Stimulated activated CD8-positive, alpha-beta memory T cell treated with anti-CD3 and anti-CD28 coated beads, Interleukin-7, amount 100 ng/mL, for 4 hours (primary cell): ENCODE results near the gene UBTFL1.
"Not testable (repeated sequence)": the region's sequence is repeated elsewhere in the genome, so short reads cannot be mapped to it uniquely, and the experiment has no call there.

Experiments
- DNase-seq, 2 donors: peaks; one replicate each; pipeline ENCODE4 v3.0.0-alpha.2; 2020; ENCODE audit warnings: low read depth in 2 of 2

UBTFL1 gene, protein sequence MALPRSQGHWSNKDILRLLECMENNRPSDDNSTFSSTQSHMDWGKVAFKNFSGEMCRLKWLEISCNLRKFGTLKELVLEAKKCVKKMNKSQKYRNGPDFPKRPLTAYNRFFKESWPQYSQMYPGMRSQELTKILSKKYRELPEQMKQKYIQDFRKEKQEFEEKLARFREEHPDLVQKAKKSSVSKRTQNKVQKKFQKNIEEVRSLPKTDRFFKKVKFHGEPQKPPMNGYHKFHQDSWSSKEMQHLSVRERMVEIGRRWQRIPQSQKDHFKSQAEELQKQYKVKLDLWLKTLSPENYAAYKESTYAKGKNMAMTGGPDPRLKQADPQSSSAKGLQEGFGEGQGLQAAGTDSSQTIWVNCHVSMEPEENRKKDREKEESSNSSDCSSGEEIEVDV

DNA sequence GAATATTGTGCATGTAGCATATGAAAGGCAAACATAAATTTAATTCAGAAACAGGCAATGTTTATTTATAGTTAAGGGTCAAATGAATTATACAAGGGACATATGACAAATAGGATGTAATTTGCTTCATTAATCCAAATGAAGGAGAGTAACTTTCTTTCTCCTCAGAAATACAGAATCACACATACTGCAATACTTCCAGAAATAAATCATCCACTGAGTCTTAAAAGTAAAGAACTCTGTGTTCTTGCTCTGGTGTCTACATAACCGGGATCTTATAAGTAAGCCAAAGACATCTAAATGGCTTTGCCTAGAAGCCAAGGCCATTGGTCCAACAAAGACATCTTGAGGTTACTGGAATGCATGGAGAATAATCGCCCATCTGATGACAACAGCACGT is at the start of gene UBTFL1:
UBTFL1 (plus strand) TSS at position 301 of the 400 bp plus-strand sequence; CDS start at position 301, 0 bp downstream.
- not testable (repeated sequence) for DNase-seq

DNA sequence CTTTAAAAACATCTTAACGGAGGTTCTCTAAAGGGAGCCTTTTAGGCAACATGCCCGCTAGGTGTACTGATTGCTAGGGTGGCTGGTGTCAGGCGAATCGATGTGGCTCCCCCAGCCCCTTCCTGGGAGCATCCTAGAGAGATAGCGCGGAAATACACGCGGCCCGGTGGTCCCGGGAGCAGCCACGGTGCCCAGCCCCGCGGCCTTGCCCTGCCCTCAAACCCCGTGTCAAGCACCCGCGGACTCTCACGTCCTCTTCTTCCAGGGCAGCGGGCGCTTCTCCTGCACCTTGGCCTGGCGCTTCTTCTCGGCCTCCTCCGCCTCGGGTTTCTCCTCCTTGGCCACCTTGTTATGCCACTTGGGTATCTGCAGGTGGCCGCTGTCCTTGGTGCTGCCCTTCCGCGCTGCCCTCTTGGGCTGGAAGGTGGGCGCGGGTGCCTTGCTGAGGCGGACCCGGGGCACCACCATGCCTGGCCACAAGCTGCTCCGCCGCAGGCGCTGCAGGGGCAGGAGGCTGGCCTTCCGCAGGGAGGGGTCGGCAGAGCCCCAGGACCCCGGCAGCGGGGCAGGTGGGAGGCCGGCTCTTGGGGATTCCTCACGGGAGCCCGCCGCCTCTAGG is 34.0 kb upstream of the UBTFL1 start:
- not testable (repeated sequence) for DNase-seq

DNA sequence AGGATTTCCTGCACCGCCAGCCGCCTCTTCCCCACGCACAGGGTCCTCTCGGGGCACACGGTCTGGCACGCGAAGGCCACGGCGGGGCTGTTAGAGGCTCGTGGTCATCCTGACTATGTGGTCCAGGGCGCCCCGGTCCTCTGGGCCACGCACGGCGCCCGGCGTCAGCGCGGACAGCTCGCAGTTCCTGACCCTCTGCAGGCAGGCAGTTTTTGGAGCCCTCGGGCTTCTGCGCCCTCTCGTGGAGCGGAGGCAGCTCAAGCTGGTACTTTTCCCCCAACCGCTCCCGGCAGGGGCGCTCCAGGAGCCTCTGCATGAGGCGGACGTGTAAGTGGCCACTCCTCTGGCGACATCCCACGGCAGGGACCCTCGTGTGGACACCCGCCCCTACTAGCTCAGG is 33.4 kb upstream of the UBTFL1 start:
- DNase-seq: not testable (repeated sequence)

DNA sequence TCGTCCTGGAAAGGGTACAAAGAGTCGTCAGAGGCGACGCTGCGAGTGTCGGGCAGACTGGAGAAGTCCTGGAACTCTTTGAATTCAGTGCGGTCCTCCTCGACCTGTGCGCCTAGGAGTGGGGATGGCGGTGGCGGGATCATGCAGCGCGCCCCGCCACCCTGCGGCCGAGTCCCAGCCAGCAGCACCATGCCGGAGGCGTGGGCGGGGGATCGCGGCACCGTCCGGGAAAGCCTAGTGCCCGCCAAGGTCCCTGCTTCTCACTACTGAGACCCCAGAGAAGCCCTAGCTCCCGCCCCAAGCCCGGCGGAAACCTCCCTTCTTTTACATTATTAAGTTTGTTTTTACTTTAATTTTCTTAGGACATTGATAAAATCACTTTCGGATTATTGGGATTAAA is 32.2 kb upstream of the UBTFL1 start:
- not testable (repeated sequence) for DNase-seq

DNA sequence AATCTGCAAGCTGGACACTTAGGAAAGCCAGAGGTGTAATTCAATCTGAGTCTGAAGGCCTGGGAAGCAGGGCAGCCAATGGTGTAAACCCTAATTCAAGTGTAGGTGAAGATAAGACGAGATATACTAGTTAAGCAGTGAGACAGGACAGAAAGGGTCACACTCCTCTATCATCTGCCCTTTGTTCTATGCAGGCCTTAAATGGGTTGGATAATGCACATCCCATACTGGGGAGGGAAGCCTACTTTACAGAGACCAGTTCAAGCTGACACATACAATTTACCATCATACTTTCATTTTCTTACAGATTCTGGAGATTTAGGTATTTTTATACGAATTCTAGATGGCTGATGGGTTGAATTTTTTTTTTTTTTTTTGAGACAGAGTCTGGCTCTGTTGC is 3.0 kb downstream of the UBTFL1 start:
- DNase-seq: not testable (repeated sequence)

DNA sequence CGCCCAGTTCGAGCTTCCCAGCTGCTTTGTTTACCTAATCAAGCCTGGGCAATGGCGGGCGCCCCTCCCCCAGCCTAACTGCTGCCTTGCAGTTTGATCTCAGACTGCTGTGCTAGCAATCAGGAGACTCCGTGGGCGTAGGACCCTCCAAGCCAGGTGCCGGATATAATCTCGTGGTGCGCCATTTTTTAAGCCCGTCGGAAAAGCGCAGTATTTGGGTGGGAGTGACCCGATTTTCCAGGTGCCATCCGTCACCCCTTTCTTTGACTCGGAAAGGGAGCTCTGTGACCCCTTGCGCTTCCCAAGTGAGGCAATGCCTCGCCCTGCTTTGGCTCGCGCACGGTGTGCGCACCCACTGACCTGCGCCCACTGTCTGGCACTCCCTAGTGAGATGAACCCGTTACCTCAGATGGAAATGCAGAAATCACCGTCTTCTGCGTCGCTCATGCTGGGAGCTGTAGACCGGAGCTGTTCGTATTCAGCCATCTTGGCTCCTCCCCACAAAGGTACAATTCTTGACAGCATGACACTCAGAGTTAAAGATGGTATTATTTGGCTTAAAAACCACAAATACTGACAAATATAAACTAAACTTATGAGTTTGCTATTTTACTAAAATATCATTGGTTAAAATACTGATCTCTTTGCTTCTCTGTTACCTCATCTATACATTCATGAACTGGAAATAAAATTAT is 9.6 kb downstream of the UBTFL1 start:
- DNase-seq: not testable (repeated sequence)

DNA sequence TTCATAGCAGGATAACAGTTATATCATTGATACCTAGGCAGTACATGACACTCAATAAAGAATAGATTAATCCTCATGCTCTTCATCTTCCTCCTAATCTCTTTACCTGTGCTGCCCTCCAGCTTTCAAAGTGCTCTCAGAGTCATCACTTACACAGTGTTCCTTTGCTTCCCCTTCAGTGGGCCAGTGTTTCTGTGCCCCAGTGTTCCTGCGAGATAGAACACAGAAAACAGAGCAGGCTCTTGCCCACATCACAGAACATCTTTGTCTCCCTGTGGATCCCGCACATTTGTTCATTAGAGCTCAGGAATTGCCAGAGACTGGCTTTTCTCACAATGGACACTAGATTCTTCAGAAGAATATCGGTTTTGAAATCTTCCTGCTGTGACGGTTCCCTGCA is 12.5 kb downstream of the UBTFL1 start:
- DNase-seq: not testable (repeated sequence)

DNA sequence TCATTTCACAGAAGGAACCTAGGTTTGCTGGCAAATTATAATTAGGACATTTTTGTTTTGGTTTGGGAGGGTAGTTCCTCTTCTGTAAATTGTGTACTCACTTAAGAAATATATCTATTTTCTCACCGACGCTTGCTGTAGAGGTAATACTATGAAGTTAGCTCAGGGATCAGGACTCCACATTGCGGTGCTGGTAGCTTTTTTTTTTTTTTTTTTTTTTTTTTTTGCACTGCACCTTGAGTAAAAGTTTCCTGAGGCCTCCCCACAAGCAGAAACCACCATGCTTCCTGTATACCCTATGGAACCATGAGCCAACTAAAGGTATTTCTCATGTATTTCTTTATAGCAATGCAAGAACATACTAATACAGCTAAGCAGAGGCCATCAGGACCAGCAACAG is 14.7 kb downstream of the UBTFL1 start:
- DNase-seq: no peak

DNA sequence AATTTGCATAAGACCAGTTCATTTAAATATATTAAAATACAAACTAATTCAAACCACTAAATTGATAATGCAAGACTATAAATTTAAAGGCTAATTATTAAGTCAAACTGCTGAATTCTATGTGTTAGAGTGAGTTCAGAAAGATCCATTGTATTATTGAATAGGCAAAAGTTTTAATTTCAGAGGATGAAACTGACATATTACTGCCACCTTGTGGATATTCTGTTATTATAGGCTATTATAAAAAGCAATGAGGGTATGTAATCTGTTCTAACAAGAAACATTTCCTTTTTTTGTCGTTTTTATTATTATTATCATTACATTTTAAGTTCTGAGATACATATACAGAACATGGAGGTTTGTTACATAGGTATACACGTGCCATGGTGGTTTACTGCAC is 27.8 kb downstream of the UBTFL1 start:
- no peak for DNase-seq

DNA sequence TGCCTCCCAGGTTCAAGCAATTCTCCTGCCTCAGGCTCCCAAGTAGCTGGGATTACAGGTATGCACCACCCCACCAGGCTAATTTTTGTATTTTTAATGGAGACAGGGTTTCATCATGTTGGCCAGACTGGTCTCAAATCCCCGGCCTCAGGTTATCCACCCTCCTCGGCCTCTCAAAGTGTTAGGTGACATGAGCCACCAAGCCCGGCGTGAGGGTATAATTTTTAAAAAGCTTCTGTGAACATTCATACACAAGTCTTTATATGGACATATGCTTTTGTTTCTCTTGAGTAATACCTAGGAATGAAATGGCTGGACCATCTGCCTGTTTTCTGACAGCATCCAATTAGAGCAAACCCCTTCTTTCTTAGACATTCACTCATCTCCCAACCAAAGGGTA is 34.4 kb downstream of the UBTFL1 start:
- no peak for DNase-seq

DNA sequence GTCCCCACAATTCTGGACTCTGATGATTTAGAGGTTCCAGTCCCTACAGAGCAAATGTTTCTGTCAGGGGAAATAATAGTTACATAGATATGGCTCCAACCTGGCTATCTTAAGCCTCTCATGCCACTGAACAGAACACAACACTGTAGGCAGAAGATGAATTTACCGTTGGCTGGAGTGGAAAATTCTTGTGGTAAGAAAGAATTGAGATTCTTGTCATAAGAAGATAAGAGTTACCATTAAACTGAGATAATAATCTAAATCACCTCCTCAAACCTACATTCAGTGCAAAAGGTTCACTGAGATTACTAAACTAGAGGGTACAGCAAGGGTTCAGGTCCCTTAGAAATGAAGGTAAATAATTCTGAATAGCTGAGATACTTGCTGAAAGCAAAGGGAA is 38.6 kb downstream of the UBTFL1 start:
- DNase-seq: no peak

DNA sequence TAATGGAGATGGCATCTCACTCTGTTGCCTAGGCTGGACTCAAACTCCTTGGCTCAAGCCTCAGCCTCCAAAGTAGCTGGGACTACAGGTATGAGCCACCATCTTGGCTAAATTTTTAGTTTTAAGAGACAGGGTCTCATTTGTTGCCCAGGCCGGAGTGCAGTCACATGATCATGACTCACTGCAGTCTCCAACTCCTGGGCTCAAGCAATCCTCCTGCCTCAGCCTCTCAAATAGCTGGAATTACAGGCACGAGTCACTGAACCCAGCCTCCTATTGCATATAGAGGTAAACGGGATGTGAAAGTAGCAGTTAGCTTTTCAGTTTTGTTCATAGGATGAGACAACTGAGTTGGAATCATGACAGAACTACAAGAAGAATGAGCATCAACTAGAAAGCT is 39.2 kb downstream of the UBTFL1 start:
- no peak for DNase-seq

DNA sequence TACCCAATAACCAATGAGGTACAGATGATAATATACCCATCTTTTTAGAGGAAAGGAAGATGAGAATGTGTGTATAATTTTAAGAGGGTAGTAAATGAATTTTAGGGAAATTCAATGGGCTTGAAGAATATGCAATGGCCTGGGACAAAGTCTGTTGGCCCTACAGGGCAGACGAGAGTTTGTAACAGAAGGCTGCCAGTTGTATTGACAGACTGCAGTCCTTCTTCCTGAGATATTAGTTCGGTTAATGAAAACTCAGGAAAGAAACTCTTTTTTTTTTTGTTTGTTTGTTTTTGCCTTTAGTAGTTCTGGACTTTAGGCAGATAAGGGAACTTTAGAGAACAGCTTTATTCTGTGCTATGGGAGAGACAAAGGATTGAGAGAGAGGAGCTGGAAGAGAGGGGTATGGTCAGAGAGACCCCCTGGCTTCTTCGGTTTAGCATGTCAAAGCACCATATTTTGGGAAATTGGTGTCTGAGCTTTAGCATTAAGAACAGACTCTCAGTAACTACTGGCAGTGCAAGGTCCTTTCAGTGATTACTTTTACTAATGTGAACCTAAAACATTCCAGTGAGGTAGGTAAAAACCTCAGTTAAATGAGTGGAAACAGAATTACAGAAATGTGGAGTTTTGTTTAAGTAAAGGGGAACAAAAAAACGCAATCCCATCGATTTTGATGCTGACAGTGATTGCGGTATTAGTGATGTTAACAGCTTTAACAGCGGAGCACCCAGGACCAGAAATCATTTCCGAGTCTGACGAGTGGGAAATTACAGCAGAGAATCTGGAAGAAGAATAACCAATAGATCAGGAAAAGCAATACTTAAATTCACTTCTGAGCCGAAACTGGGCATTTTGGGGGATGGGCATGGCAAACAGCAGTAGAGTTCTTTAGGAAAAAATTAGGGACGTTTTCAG is 48.1 kb downstream of the UBTFL1 start:
- no peak for DNase-seq

DNA sequence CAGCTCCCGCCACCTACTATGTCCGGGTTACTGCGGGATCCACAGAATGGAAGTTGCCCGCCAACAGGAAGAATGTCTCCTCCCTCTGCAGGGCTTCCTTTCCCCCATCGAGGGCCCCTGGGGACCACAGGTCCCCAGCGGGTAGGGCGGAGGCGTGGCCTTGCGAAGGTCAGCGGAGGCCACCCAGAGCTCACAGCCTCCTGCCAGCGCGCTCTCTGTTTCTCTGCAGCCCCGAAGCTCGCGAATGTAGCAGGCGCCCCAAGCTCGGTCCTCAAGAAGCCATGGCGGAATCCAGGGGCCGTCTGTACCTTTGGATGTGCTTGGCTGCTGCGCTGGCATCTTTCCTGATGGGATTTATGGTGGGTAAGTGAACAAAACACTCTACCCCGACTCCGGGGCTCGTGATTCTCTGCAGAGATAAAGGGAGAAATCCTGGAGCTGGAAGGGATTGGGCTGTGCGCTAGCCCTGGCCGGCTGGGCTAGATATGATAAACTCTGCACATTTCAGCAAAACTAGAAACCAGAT is 48.8 kb downstream of the UBTFL1 start, which contains the start of gene NAALAD2:
NAALAD2 (plus strand) TSS at position 186 of the 526 bp plus-strand sequence; CDS start at position 282, 96 bp downstream.
- DNase-seq: no peak

DNA sequence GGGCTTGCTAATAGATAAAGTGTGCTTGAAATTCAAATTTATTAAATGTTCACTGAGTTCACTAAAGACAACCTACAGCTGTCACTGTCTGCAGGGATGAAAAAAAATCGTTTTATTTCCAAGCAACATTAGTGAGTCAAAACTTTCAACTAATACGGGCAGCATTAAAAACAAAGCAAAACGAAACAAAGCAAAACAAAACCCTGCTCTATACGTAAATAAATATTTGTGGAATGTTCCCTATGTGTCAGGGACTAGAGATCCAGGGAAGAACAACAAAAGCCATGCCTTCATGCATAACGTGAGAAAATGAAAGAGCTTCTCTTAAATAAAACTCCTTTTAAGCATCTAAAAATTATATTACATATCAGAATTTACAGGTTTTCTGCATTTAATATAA is 49.3 kb downstream of the UBTFL1 start:
- DNase-seq: no peak
